Activated CD4-positive, alpha-beta T cell treated with anti-CD3 and anti-CD28 coated beads, Interleukin-2, Interleukin-6, amounts not matched to agents 100 ng/mL and 50 ng/mL, durations not matched to agents 16 hours and 8 hours (primary cell): ENCODE data around the gene UVRAG.
A peak's percentile ranks its signal among the peaks of the same experiment; 100 is the strongest.
"Not testable (repeated sequence)": the region's sequence is repeated elsewhere in the genome, so short reads cannot be mapped to it uniquely, and the experiment has no call there.

Source experiments
- DNase-seq: peaks from one replicate; pipeline ENCODE4 v3.0.0-alpha.2; 2020

The UVRAG gene

GRCh38 chr11:75969626-75970308 lies 154.8 kb downstream of the UVRAG start:
- no peak for DNase-seq

GRCh38 chr11:75973710-75974109 lies 158.7 kb downstream of the UVRAG start:
- DNase-seq = not testable (repeated sequence)

GRCh38 chr11:75979075-75979474 lies 164.1 kb downstream of the UVRAG start:
- not testable (repeated sequence) for DNase-seq

GRCh38 chr11:75979479-75980027 lies 164.5 kb downstream of the UVRAG start:
- DNase-seq = not testable (repeated sequence)

GRCh38 chr11:75980031-75980430 lies 165.0 kb downstream of the UVRAG start:
- DNase-seq = no peak

GRCh38 chr11:75981546-75981945 lies 166.5 kb downstream of the UVRAG start:
- no peak for DNase-seq

- DNase-seq = no peak
Measured at GRCh38 chr11:75982309-75982708, 167.3 kb downstream of the UVRAG start.

GRCh38 chr11:75986966-75987365 lies 172.0 kb downstream of the UVRAG start:
- no peak for DNase-seq

GRCh38 chr11:75993126-75993525 lies 178.1 kb downstream of the UVRAG start:
- DNase-seq = no peak

GRCh38 chr11:75994616-75995015 lies 179.6 kb downstream of the UVRAG start:
- no peak for DNase-seq

- no peak for DNase-seq
Measured at GRCh38 chr11:75996523-75997442, 181.8 kb downstream of the UVRAG start.

- DNase-seq = no peak
Measured at GRCh38 chr11:76004400-76004799, 189.4 kb downstream of the UVRAG start.

GRCh38 chr11:76005756-76006155 lies 190.7 kb downstream of the UVRAG start:
- DNase-seq = no peak

GRCh38 chr11:76007166-76007565 lies 192.2 kb downstream of the UVRAG start:
- DNase-seq = no peak

- no peak for DNase-seq
Measured at GRCh38 chr11:76008474-76008873, 193.5 kb downstream of the UVRAG start.

GRCh38 chr11:76010051-76010450 lies 195.0 kb downstream of the UVRAG start:
- DNase-seq = no peak

GRCh38 chr11:76013526-76013925 lies 198.5 kb downstream of the UVRAG start:
- no peak for DNase-seq

- peak; percentile 3 for DNase-seq
Measured at GRCh38 chr11:76023236-76024068, 208.4 kb downstream of the UVRAG start.

GRCh38 chr11:76025068-76025467 lies 210.1 kb downstream of the UVRAG start:
- DNase-seq = no peak

- no peak for DNase-seq
Measured at GRCh38 chr11:76025817-76026216, 210.8 kb downstream of the UVRAG start.

- DNase-seq = no peak
Measured at GRCh38 chr11:76026281-76026680, 211.3 kb downstream of the UVRAG start.

GRCh38 chr11:76026862-76027261 lies 211.9 kb downstream of the UVRAG start:
- no peak for DNase-seq

- no peak for DNase-seq
Measured at GRCh38 chr11:76030286-76030685, 215.3 kb downstream of the UVRAG start.
